Activated CD4-positive, alpha-beta memory T cell treated with anti-CD3 and anti-CD28 coated beads, Interleukin-2, amount 10 ng/mL, durations not matched to agents 7 days and 5 days (primary cell): ENCODE results near the gene WLS. TPM values are rescaled to one million over a fixed set of nuclear protein-coding genes. Genes with fewer than 3 reads are reported as not detected.
"Not testable (repeated sequence)": the region's sequence is repeated elsewhere in the genome, so short reads cannot be mapped to it uniquely, and the experiment has no call there.

ENCODE experiments used
- CTCF ChIA-PET: fragments of 350-600 bp; sonication (Branson Sonifier 250); formaldehyde crosslinking; loops from one replicate; lab custom pipeline; 2021; ENCODE audit warnings: antibody characterized with exemption, inconsistent platforms; lab: Charles Lee
- POLR2A ChIA-PET: fragments of 350-600 bp; sonication (Branson Sonifier 250); formaldehyde crosslinking; loops from one replicate; lab custom pipeline; 2021; ENCODE audit warnings: antibody characterized with exemption; lab: Charles Lee
- DNase-seq: peaks from one replicate; pipeline ENCODE4 v3.0.0-alpha.2; 2020
- H3K27ac Mint-ChIP-seq: one replicate; pipeline ENCODE4 v1.8.0; 2021; ENCODE audit warnings: mild to moderate bottlenecking, mixed read lengths
- H3K27me3 Mint-ChIP-seq: one replicate; pipeline ENCODE4 v1.8.0; 2021; ENCODE audit warnings: mixed read lengths
- H3K36me3 Mint-ChIP-seq: one replicate; pipeline ENCODE4 v1.8.0; 2021; ENCODE audit warnings: low read depth, mixed read lengths
- H3K4me1 Mint-ChIP-seq: one replicate; pipeline ENCODE4 v1.8.0; 2021; ENCODE audit warnings: mixed read lengths
- H3K4me3 Mint-ChIP-seq: one replicate; pipeline ENCODE4 v1.8.0; 2021; ENCODE audit warnings: mild to moderate bottlenecking, mixed read lengths
- H3K9me3 Mint-ChIP-seq: one replicate; pipeline ENCODE4 v1.8.0; 2021; ENCODE audit warnings: mixed read lengths
- total RNA-seq, 2 experiments: library from RNA; stranded (reverse); gene quantifications; one replicate each; pipeline ENCODE4 v1.2.3, GENCODE V29; 2021

WLS gene
- total RNA-seq, 2 experiments from 2014 or later, result not detected

- no peaks in the 10 kb centered on the region for H3K36me3 Mint-ChIP-seq
- no peaks in the 10 kb centered on the region for H3K9me3 Mint-ChIP-seq
- ChIA-PET CTCF (no interaction called here), POLR2A (no interaction called here)
- no peak overlapping the region for H3K27ac Mint-ChIP-seq
- no peak for DNase-seq
- no peaks in the 10 kb centered on the region for H3K27me3 Mint-ChIP-seq
- no peaks in the 10 kb centered on the region for H3K4me1 Mint-ChIP-seq
- H3K4me3 Mint-ChIP-seq, result no peak overlapping the region
Measured at GRCh38 chr1:68164918-68165317, 67.4 kb downstream of the WLS start.

GRCh38 chr1:68163220-68163619 lies 69.1 kb downstream of the WLS start:
- no peak for DNase-seq
- Mint-ChIP-seq H3K36me3 (no peaks in the 10 kb centered on the region), H3K27me3 (no peaks in the 10 kb centered on the region), H3K9me3 (no peaks in the 10 kb centered on the region), H3K4me3 (no peak overlapping the region), H3K27ac (no peak overlapping the region), H3K4me1 (no peaks in the 10 kb centered on the region)
- ChIA-PET CTCF (no interaction called here), POLR2A (no interaction called here)

GRCh38 chr1:68162761-68163160 lies 69.6 kb downstream of the WLS start:
- ChIA-PET POLR2A (no interaction called here), CTCF (no interaction called here)
- no peaks in the 10 kb centered on the region for H3K27me3 Mint-ChIP-seq
- no peak overlapping the region for H3K27ac Mint-ChIP-seq
- no peak for DNase-seq
- H3K4me3 Mint-ChIP-seq, result no peak overlapping the region
- no peaks in the 10 kb centered on the region for H3K4me1 Mint-ChIP-seq
- H3K36me3 Mint-ChIP-seq, result no peaks in the 10 kb centered on the region
- H3K9me3 Mint-ChIP-seq, result no peaks in the 10 kb centered on the region

- H3K27me3 Mint-ChIP-seq, H3K4me3 Mint-ChIP-seq, H3K27ac Mint-ChIP-seq, CTCF ChIA-PET, H3K36me3 Mint-ChIP-seq, H3K4me1 Mint-ChIP-seq, POLR2A ChIA-PET, DNase-seq, H3K9me3 Mint-ChIP-seq: not testable (repeated sequence)
Measured at GRCh38 chr1:68161672-68162071, 70.7 kb downstream of the WLS start.

- H3K4me1 Mint-ChIP-seq, DNase-seq, POLR2A ChIA-PET, CTCF ChIA-PET, H3K27me3 Mint-ChIP-seq, H3K27ac Mint-ChIP-seq, H3K4me3 Mint-ChIP-seq, H3K9me3 Mint-ChIP-seq, H3K36me3 Mint-ChIP-seq: not testable (repeated sequence)
Measured at GRCh38 chr1:68160935-68161334, 71.4 kb downstream of the WLS start.

GRCh38 chr1:68160021-68160420 lies 72.3 kb downstream of the WLS start:
- Mint-ChIP-seq H3K27ac (no peak overlapping the region), H3K9me3 (no peaks in the 10 kb centered on the region), H3K4me3 (no peak overlapping the region), H3K4me1 (no peaks in the 10 kb centered on the region), H3K36me3 (no peaks in the 10 kb centered on the region), H3K27me3 (peaks cover under 1% of the 10 kb centered on the region)
- ChIA-PET CTCF (interaction anchor here (0.7 kb wide), 1 partner anchor 370 kb away, joined by 3 read pairs; no protein-coding TSS in a partner anchor), POLR2A (no interaction called here)
- no peak for DNase-seq

- H3K4me3 Mint-ChIP-seq, result no peak overlapping the region
- no peaks in the 10 kb centered on the region for H3K4me1 Mint-ChIP-seq
- no peaks in the 10 kb centered on the region for H3K9me3 Mint-ChIP-seq
- no peak overlapping the region for H3K27ac Mint-ChIP-seq
- H3K36me3 Mint-ChIP-seq, result no peaks in the 10 kb centered on the region
- ChIA-PET POLR2A (no interaction called here), CTCF (interaction anchor here (1.2 kb wide), 1 partner anchor 41 kb away, joined by 3 read pairs; no protein-coding TSS in a partner anchor)
- no peak for DNase-seq
- H3K27me3 Mint-ChIP-seq, result peaks cover 3% of the 10 kb centered on the region
Measured at GRCh38 chr1:68158837-68159236, 73.5 kb downstream of the WLS start.

- no peak for DNase-seq
- POLR2A ChIA-PET, result no interaction called here
- Mint-ChIP-seq H3K36me3 (no peaks in the 10 kb centered on the region), H3K27me3 (peaks cover 3% of the 10 kb centered on the region), H3K27ac (no peak overlapping the region), H3K9me3 (no peaks in the 10 kb centered on the region), H3K4me1 (no peaks in the 10 kb centered on the region), H3K4me3 (no peak overlapping the region)
- CTCF ChIA-PET, result no interaction called here
Measured at GRCh38 chr1:68157416-68157815, 74.9 kb downstream of the WLS start.

GRCh38 chr1:68151690-68152089 lies 80.6 kb downstream of the WLS start:
- Mint-ChIP-seq H3K4me1 (no peaks in the 10 kb centered on the region), H3K36me3 (no peaks in the 10 kb centered on the region), H3K4me3 (no peak overlapping the region), H3K27me3 (peaks cover 3% of the 10 kb centered on the region), H3K27ac (no peak overlapping the region), H3K9me3 (no peaks in the 10 kb centered on the region)
- ChIA-PET CTCF (no interaction called here), POLR2A (no interaction called here)
- DNase-seq, result no peak

GRCh38 chr1:68149907-68150306 lies 82.4 kb downstream of the WLS start:
- H3K9me3 Mint-ChIP-seq, result no peaks in the 10 kb centered on the region
- H3K27me3 Mint-ChIP-seq, result peaks cover 2% of the 10 kb centered on the region
- ChIA-PET CTCF (no interaction called here), POLR2A (no interaction called here)
- no peak for DNase-seq
- no peaks in the 10 kb centered on the region for H3K4me1 Mint-ChIP-seq
- no peaks in the 10 kb centered on the region for H3K36me3 Mint-ChIP-seq
- H3K27ac Mint-ChIP-seq, result no peak overlapping the region
- H3K4me3 Mint-ChIP-seq, result no peak overlapping the region

GRCh38 chr1:68149110-68149798 lies 83.1 kb downstream of the WLS start:
- Mint-ChIP-seq H3K9me3 (no peaks in the 10 kb centered on the region), H3K4me1 (no peaks in the 10 kb centered on the region), H3K27ac (no peak overlapping the region), H3K27me3 (no peaks in the 10 kb centered on the region), H3K4me3 (no peak overlapping the region), H3K36me3 (no peaks in the 10 kb centered on the region)
- ChIA-PET CTCF (no interaction called here), POLR2A (no interaction called here)
- no peak for DNase-seq

- Mint-ChIP-seq H3K27ac (no peak overlapping the region), H3K36me3 (no peaks in the 10 kb centered on the region), H3K27me3 (no peaks in the 10 kb centered on the region), H3K4me1 (no peaks in the 10 kb centered on the region), H3K9me3 (no peaks in the 10 kb centered on the region), H3K4me3 (no peak overlapping the region)
- POLR2A ChIA-PET, result no interaction called here
- CTCF ChIA-PET, result no interaction called here
- DNase-seq, result no peak
Measured at GRCh38 chr1:68148631-68149030, 83.7 kb downstream of the WLS start.

- no peaks in the 10 kb centered on the region for H3K36me3 Mint-ChIP-seq
- CTCF ChIA-PET, result no interaction called here
Measured at GRCh38 chr1:68147534-68148171, 84.7 kb downstream of the WLS start.

More at GRCh38 chr1:68147534-68148171, 84.7 kb downstream of the WLS start:
- Mint-ChIP-seq H3K4me1 (no peaks in the 10 kb centered on the region), H3K27me3 (no peaks in the 10 kb centered on the region), H3K4me3 (no peak overlapping the region), H3K27ac (no peak overlapping the region), H3K9me3 (no peaks in the 10 kb centered on the region)
- DNase-seq, result no peak
- POLR2A ChIA-PET, result no interaction called here
